Measurements from ENCODE around the gene HYLS1.
A peak's percentile ranks its signal among the peaks of the same experiment; 100 is the strongest.
"Not testable (repeated sequence)": the region's sequence is repeated elsewhere in the genome, so short reads cannot be mapped to it uniquely, and the experiment has no call there.

HYLS1 gene

GRCh38 chr11:125887373-125888324 lies at the start of gene HYLS1:
Gene HYLS1, plus strand, starts transcription at chr11:125887668. Its CDS starts 11,701 bp downstream, at chr11:125899369.
- peak; percentile 89 for DNase-seq (ENCODE audit: low read depth, low spot score)

DNA sequence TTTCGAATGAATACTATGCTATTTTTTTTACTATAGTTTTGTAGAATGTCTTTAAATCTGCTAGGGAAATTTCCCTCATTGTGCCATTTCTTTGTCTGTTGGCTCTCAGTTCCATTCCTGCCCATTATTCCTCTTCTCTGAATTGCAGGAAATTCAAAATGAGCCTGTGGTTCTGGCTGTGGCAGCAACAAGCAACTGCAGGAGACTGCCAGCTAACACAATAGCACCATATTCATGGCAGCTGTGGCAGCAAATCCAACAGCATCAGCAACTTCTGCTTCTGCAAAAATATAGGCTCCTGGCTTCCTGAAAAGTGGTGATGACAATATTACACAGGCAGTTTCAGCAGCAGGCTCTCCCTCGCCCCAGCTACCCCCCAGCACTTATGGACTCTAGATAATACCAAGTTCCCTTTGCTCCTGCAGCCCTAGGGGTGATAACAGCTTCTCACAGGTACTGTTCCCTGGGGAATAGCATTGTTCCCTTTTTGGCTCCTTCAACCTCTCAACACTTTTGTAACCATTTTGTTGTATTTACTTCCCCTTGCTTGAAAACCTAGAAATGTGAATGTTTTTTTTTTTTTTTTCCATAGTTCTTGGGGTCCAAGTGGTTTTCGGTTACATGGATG lies 45.0 kb upstream of the HYLS1 start:
- DNase-seq (ENCODE audit: low read depth, low spot score) = no peak

DNA sequence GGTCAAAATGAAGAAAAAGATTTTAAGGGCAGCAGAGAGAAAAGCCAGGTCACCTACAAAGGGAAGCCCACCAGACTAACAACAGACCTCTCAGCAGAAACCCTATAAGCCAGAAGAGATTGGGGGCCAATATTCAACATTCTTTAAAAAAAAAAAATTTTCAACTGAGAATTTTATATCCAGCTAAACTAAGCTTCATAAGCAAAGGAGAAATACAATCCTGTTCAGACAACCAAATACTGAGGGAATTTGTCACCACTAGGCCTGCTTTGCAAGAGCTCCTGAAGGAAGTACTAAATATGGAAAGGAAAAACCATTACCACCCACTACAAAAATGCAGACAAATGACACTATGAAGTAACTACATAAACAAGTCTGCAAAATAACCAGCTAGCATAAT lies 41.3 kb upstream of the HYLS1 start:
- DNase-seq (ENCODE audit: low read depth, low spot score) = no peak

DNA sequence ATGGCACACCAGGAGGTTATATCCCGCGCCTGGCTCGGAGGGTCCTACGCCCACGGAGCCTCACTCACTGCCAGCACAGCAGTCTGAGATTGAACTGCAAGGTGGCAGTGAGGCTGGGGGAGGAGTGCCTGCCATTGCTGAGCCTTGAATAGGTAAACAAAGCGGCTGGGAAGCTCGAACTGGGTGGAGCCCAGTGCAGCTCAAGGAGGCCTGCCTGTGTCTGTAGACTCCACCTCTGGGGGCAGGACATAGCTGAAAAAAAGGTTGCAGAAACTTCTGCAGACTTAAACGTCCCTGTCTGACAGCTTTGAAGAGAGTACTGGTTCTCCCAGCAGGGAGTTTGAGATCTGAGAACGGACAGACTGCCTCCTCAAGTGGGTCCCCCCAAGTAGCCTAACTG lies 29.8 kb upstream of the HYLS1 start:
- DNase-seq (ENCODE audit: low read depth, low spot score) = not testable (repeated sequence)

- not testable (repeated sequence) for DNase-seq (ENCODE audit: low read depth, low spot score)
Measured at GRCh38 chr11:125862786-125863185, 24.7 kb upstream of the HYLS1 start.

GRCh38 chr11:125865354-125865753 lies 22.1 kb upstream of the HYLS1 start:
- DNase-seq (ENCODE audit: low read depth, low spot score) = not testable (repeated sequence)

GRCh38 chr11:125869521-125869920 lies 17.9 kb upstream of the HYLS1 start:
- DNase-seq (ENCODE audit: low read depth, low spot score) = no peak

- no peak for DNase-seq (ENCODE audit: low read depth, low spot score)
Measured at GRCh38 chr11:125871391-125872137, 15.9 kb upstream of the HYLS1 start.

DNA sequence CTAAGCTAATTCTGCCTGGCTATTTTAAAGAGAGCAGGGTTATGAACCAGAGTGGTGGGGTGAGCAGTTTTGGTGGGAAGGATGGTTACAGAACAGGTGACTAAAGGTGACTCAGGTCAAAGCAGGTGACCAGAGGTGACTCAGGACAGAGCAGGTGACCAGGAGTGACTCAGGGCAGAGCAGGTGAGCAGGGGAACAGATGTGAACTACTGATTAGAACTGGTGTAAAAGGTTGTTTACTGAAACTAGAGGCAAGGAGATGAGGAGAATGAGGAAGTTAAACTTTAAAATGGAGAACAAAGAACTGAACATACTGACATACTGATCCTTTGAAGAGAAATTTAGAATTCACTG lies 15.4 kb upstream of the HYLS1 start:
- no peak for DNase-seq (ENCODE audit: low read depth, low spot score)

DNA sequence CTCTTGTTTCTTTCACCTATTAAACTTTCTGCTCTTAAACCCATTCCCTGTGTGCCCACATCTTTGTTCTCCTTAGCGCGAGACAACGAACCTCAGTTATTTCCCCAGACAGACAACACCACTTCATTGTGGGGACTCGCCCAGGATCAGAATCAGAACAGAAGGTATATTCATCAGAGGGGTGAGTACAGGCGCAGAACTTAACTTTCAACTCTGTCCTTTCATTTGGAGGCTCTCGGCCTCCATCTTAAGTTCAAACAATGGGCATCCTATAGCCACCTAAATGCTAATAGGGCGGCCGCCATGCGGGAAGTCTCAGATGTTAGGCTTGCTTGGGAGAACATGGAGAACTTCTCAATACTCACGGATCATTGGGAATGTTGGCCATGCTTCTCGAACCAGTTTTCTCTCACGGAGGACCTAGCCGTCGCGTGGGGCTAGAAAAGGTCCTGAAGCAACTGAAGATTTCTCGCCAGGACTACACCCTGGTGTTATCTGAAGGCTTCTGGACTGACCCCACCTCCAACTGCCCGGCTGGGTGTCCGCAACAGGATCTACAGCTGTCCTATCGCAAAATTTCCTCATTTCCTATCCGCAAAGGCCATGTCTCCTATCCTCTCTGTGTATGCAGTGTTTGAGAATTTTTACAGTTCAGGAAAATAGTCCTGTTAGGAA lies 13.4 kb upstream of the HYLS1 start:
- DNase-seq (ENCODE audit: low read depth, low spot score) = no peak

DNA sequence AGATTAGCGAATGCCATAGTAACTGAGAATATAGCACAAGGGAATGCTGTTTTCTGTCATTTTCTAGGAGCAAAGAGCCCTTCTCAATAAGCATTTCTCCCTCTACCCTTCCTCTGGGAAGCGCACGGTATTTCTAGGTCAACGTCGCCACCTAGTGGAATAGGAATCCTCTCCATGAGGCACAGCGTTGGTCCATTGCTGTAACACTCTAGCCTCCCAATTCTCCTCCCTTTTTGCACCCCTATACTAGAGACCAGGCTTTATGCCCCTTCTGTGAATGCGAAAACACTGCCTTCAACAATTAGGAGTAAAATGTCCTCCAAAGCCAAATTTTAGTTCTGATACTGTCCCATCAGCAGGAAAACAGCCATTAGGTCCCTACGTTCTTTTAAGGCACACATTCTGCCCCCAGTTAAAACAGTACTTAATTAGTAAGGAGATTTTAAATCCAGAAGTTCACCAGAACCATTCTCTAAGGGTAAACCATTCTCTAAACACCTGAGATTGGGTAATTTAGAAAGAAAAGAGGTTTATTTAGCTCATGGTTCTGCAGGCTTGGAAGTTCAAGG lies 12.8 kb upstream of the HYLS1 start:
- no peak for DNase-seq (ENCODE audit: low read depth, low spot score)

- no peak for DNase-seq (ENCODE audit: low read depth, low spot score)
Measured at GRCh38 chr11:125881291-125881690, 6.2 kb upstream of the HYLS1 start.

- DNase-seq (ENCODE audit: low read depth, low spot score) = no peak
Measured at GRCh38 chr11:125883375-125883774, 4.1 kb upstream of the HYLS1 start.

- no peak for DNase-seq (ENCODE audit: low read depth, low spot score)
Measured at GRCh38 chr11:125886997-125887372, 483 bp upstream of the HYLS1 start.

DNA sequence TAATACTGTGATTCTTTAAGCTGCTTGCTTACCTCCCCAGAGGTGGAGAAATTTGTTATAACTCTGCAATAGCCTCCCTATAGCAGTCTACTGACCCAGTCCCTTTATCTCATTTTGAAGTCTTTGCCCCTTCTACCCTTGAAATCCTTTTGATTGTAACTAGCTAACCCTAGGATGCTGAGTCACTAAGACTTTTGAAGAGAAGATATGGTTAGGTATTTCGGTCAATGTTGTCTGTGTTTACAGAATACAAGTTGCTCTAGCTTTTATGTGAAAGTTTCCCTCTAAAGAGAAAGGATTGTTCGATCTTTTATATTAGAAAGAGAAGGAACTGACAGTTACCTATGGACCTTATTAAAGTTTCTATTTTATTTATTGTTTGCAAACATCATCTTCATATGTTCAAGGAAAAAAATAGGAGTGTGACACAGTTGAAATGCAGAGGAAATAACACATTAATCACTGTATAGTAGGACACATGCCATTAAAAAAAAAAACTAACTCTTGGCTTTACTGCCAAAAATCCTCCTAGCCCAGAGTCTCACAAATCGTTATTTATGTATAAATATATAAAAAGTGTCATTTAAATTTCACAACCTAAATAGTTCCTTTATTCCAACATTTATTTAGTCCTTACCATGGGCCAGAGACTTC lies 3.1 kb downstream of the HYLS1 start:
- no peak for DNase-seq (ENCODE audit: low read depth, low spot score)

DNA sequence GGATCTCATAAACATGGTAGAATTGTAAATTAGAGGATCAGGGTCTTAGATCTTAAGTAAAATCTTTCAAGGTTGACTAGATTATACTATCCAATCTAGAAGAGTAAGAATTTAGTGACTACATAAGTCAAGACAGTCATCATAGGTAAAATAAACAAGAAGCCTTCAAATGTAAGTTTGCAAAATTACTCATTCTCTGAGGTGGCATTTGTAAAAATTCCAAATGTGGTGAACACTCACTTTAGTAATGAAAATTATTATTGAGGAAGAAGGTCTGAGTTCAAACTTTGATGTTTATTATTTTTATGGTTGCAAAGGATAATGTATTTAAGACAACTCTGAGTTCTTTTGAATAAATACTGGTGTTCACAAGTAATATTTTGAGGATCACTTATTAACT lies 4.6 kb downstream of the HYLS1 start:
- DNase-seq (ENCODE audit: low read depth, low spot score) = no peak

DNA sequence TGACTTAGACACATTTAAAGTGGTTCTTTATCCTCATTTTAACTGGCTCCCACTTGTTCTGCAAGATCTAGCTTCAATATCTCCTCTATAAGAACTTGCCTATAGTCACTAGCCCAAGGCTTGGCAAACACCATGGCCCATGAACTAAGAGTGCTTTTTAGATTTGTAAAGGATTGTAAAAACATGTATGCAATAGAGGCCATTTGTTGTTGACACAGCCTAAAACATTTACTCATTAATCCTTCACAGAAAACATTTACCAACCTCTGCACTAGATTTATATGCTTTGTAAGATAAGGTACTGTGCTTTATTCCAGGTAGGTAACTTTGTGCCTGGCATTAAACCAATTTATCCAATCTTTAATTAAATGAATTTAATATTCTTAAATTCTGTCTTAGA lies 5.5 kb downstream of the HYLS1 start:
- no peak for DNase-seq (ENCODE audit: low read depth, low spot score)

DNA sequence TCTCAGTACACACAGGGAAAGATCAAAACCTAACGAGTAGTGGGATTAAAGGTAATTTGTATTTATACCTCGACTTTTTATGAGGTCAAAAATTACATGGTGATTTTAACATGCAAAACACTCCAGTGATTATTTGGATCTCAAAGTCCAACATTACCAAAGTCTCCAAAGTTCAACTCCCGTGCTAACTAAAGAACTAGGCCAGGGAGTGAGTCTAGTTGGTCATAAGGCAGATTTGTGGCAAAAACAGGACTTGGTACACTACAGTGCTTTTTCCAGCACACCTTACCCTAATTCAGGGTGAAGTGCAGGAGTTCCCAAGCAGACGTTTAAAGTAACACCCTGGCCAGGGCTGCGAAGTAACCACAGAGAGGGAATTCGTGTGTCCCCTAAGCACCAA lies 14.4 kb downstream of the HYLS1 start:
- DNase-seq (ENCODE audit: low read depth, low spot score) = no peak

DNA sequence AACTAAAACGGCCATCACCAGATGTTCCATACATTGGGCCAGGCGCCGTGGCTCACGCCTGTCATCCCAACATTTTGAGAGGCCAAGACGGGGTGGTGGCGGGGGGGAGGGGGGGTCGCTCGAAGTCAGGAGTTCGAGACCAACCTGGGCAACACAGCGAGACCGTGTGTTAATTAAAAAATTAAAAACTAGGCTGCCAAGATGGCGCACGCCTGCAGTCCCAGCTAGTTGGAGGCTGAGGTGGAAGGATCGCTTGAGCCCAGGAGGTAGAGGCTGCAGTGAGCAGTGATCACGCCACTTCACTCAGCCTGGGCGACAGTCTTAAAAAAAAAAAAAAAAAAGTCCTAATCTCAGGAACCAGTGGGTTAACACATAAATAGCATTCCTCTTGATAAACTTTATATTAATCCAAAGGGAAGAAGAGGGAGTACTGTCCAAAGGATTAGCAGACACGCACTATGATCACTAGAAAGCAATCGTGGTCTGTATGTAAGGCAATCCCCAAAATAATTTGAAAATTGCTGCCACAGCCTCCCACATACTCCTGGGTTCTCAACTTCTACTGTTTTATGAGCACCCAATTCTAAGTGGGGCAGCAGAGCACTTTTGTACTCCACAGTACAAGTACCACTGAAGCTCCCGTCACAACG lies 14.9 kb downstream of the HYLS1 start:
- DNase-seq (ENCODE audit: low read depth, low spot score) = no peak

DNA sequence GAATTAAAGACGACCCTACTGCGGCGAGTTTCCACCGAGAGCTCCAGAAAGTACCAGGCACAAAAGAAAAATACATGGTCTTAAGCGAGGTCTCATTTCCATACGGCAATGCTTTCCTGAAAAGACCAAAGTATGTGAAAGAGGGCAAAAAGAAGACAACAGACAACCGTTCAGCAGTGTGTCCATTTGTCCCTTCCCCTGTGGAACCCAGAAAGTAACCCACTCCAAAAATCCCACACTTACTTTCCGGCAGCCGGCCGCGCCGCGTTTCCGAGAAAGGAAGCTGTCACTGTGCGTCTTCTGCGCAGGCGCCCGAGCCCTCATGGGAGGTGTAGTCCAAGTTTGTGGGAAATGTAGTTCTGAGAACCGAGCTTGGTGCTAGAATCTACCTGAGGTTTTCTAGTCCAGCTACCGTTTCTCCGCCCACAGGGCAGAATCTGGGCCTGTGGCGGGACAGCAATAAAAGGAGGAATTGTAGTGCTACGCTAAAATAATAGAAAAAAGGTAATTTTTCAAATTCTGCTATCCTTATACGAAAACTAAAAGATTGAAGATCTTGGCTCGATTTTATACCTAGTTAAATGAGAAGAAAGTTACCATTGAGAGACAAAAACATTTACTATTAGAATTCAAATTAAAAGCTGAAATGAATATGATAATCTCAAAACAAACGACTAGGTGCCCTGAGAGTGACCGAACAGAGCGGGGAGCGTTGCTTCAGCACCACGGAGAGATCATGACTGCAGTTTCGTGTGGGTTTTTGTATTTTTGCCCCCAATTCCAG lies 15.7 kb downstream of the HYLS1 start, which contains the start of gene PUS3:
TSS of gene PUS3 (minus strand) at position 280 of the 784 bp plus-strand sequence. CDS start 6,922 bp downstream, outside the sequence.
- peak; percentile 82 for DNase-seq (ENCODE audit: low read depth, low spot score)

Measured in activated CD4-positive, CD25-positive, alpha-beta regulatory T cell treated with anti-CD3 and anti-CD28 coated beads, Interleukin-2, amount 50 U/mL, for 16 hours (primary cell).